GM12873 (cell line): Measurements from ENCODE around the gene PTPRD.

Source experiments
- CTCF ChIP-seq: IDR thresholded peaks from 2 replicates; pipeline ENCODE4 v1.5.1; 2012; ENCODE audit warnings: low read depth, mild to moderate bottlenecking, moderate library complexity, low read length, control low read depth; ENCODE audit not compliant: insufficient read depth; ENCODE audit errors: missing control alignments

Gene PTPRD

GRCh38 chr9:8648271-8648845, 1964.4 kb downstream of the PTPRD start:
- no peak for TF ChIP-seq CTCF

DNA sequence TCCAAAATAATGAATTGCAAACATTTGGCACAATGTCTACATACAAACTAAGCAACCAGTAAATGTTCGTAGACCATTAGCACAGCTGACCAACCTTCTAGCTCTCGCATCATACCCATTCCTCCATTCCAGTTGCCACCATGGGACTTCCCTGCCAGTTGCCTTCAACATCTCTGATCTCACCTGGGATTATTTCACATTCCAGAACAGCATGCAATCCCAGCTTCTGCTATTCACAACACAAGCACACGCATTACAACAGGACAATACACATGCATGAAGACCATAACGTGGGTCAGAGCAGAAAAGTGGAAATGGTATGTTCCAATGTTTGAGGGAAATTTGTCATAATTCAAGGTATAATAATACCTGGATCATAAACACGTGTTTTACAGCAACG, 1965.0 kb downstream of the PTPRD start:
- TF ChIP-seq CTCF: no peak

- no peak for TF ChIP-seq CTCF
These were observed 1968.2 kb downstream of the PTPRD start for GRCh38 chr9:8644571-8644970.

DNA sequence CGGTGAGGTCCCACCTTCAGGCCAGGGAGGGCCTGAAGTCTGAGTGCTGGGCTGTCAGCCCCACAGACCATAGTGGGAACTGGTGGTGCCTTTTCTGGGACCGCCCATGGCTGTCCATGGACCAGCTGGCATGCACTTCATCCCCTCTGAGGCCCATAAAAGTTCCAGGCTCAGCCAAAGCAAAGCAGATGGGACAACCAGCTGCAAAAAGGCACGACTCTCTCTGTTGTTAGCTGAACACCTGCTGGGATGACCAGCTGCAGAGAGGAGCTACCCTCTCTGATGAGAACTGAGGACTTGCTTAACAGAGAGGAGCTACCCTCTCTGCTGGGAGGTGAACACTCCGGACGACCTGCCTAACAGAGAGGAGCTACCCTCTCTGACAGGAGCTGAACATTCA, 1968.9 kb downstream of the PTPRD start:
- no peak for TF ChIP-seq CTCF

DNA sequence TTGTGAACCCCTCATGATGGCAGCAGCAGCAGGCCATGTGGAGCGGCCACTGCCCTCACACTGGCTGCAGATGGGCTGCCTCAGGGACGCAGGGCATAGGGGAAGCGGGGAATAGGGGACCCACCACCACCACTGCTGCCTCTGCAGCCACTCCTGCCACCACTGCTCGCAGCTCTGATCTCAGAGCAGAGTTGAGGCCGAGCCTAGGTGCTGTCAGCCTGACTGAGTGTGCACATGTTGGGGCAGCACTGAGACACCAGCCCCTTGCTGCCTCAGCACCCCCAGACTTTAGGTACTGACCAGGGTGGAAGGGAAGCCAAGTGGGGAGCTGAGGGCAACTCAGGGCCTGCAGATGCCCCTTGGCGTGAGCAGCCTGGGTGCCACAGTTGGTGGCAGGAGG, 1969.3 kb downstream of the PTPRD start:
- TF ChIP-seq CTCF: no peak

DNA sequence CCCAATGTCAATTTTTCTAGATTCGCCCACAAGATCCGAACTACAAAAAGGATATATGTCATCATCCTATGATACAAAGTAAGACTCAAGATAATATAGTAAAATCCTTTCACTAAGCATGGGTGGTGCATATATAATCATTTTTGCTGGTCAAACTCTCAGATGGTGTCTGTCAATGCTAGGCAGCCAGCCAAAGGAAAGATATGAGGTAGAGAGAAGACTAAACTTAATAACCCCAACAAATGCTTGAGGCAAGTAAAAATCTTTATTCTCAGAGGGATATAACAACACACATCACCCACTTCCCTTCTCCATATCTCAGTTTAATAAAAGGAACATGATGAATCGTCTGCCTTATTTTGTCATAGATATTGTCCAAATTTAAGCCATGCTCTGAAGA, 1972.0 kb downstream of the PTPRD start:
- no peak for TF ChIP-seq CTCF

GRCh38 chr9:8637626-8638025, 1975.2 kb downstream of the PTPRD start:
- TF ChIP-seq CTCF: no peak
